ENCODE results near the gene MROH2B. TPM values are rescaled to one million over a fixed set of nuclear protein-coding genes. Genes with fewer than 3 reads are reported as not detected.

Gene MROH2B
- total and polyA plus RNA-seq, 2 of the 13 experiments (the other 11 are each of a cell fraction or from before 2014, with no cell fraction given), result not detected

GRCh38 chr5:40991168-40991980, 79.8 kb downstream of the MROH2B start (continued):
- TF ChIP-seq SKIL (CRISPR knock-in tag; IDR thresholded peaks at IDR 0.05; ENCODE audit: borderline replicate concordance) (no peak), TMF1 (CRISPR knock-in tag; IDR thresholded peaks at IDR 0.05; ENCODE audit: low read depth) (no peak), MBD4 (IDR thresholded peaks at IDR 0.05; ENCODE audit: borderline replicate concordance, low read length) (peak; percentile 69; the same call in 1 of the 2 replicates), UBTF (CRISPR knock-in tag; IDR thresholded peaks at IDR 0.05) (0 out of 2 replicates have a peak, but pooled peaks have one; percentile 16), HNF1A (IDR thresholded peaks at IDR 0.05; ENCODE audit: low read depth) (no peak), HNF1A (CRISPR knock-in tag; IDR thresholded peaks at IDR 0.05; ENCODE audit: borderline replicate concordance) (peak; percentile 63; the same call in 1 of the 2 replicates), THRA (CRISPR knock-in tag; IDR thresholded peaks at IDR 0.05; ENCODE audit: borderline replicate concordance) (peak; percentile 75), GPBP1L1 (CRISPR knock-in tag; IDR thresholded peaks at IDR 0.05) (no peak), EZH2 (conservative IDR thresholded peaks at IDR 0.05; ENCODE audit: low read depth, low read length) (no peak), DZIP1 (CRISPR knock-in tag; IDR thresholded peaks at IDR 0.05) (no peak), ZNF580 (CRISPR knock-in tag; IDR thresholded peaks at IDR 0.05; ENCODE audit: borderline replicate concordance, low read depth) (peak; percentile 47; the same call in 1 of the 2 replicates), SRSF1 (optimal IDR thresholded peaks at IDR 0.05; ENCODE audit: low read depth, low read length) (no peak)

Measured in HepG2 (cell line).